ENCODE results near the gene FECH. TPM values are rescaled to one million over a fixed set of nuclear protein-coding genes. Genes with fewer than 3 reads are reported as not detected.

FECH gene
- total RNA-seq: 21.2 and 35.6 TPM in 2 replicates

GRCh38 chr18:57586251-57587049, at the start of gene FECH:
Gene FECH, minus strand, starts transcription at chr18:57586702. Its CDS starts 82 bp downstream, at chr18:57586620.

Other genes starting within 250 kb of the FECH start
- gene ST8SIA3, start 234.1 kb downstream of the FECH start, total RNA-seq: not detected in 2 replicates
- gene ONECUT2, start 151.3 kb downstream of the FECH start, total RNA-seq: under 0.01 TPM in 2 replicates
- gene NARS1, start 35.1 kb upstream of the FECH start, total RNA-seq: 272 and 302 TPM in 2 replicates
- gene ATP8B1, start 216.6 kb upstream of the FECH start, total RNA-seq: 46.1 and 48.7 TPM in 2 replicates

Data from uterine smooth muscle cell (primary cell).